Measurements from ENCODE around the gene TRIOBP.

GRCh38 chr22:37784829-37785495, 88.1 kb downstream of the TRIOBP start:
- TF ChIP-seq, protein P1, sequence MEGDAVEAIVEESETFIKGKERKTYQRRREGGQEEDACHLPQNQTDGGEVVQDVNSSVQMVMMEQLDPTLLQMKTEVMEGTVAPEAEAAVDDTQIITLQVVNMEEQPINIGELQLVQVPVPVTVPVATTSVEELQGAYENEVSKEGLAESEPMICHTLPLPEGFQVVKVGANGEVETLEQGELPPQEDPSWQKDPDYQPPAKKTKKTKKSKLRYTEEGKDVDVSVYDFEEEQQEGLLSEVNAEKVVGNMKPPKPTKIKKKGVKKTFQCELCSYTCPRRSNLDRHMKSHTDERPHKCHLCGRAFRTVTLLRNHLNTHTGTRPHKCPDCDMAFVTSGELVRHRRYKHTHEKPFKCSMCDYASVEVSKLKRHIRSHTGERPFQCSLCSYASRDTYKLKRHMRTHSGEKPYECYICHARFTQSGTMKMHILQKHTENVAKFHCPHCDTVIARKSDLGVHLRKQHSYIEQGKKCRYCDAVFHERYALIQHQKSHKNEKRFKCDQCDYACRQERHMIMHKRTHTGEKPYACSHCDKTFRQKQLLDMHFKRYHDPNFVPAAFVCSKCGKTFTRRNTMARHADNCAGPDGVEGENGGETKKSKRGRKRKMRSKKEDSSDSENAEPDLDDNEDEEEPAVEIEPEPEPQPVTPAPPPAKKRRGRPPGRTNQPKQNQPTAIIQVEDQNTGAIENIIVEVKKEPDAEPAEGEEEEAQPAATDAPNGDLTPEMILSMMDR (conservative IDR thresholded peaks at IDR 0.05; ENCODE audit: low read depth, low read length) = no peak
- no peak for TF ChIP-seq FOS (IDR thresholded peaks at IDR 0.05; ENCODE audit: low read depth, low read length)
- TF ChIP-seq POLR2A (IDR thresholded peaks at IDR 0.05; ENCODE audit: low read depth, low read length) = no peak
- TF ChIP-seq RCOR1 (IDR thresholded peaks at IDR 0.05; ENCODE audit: insufficient replicate concordance, low read length) = no peak
- no peak for TF ChIP-seq CHD1 (IDR thresholded peaks at IDR 0.05; ENCODE audit: low read depth, low read length)
- TF ChIP-seq, protein P2, sequence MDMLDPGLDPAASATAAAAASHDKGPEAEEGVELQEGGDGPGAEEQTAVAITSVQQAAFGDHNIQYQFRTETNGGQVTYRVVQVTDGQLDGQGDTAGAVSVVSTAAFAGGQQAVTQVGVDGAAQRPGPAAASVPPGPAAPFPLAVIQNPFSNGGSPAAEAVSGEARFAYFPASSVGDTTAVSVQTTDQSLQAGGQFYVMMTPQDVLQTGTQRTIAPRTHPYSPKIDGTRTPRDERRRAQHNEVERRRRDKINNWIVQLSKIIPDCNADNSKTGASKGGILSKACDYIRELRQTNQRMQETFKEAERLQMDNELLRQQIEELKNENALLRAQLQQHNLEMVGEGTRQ (IDR thresholded peaks at IDR 0.05; ENCODE audit: low read depth, low read length) = no peak
- TF ChIP-seq SMC3 (IDR thresholded peaks at IDR 0.05; ENCODE audit: low read depth, low read length) = no peak
- no peak for TF ChIP-seq MAZ (IDR thresholded peaks at IDR 0.05; ENCODE audit: borderline replicate concordance, low read depth, low read length)
- no peak for TF ChIP-seq CEBPB (IDR thresholded peaks at IDR 0.05; ENCODE audit: low read depth, low read length)
- no peak for TF ChIP-seq NFE2L2 (IDR thresholded peaks at IDR 0.05; ENCODE audit: low read depth, low read length)
- no peak for TF ChIP-seq MAFK (IDR thresholded peaks at IDR 0.05; ENCODE audit: low read depth, low read length)
- no peak for TF ChIP-seq BHLHE40 (IDR thresholded peaks at IDR 0.05; ENCODE audit: low read depth, low read length)
- TF ChIP-seq RFX5 (IDR thresholded peaks at IDR 0.05; ENCODE audit: low read depth, low read length) = no peak

All from IMR-90 (cell line).